KMS-11 (cell line): ENCODE data around the gene NUP50.

Source experiments
- H2AFZ ChIP-seq: fragments of 200-600 bp; sonication (generic); 2 replicates; pipeline ENCODE4 v1.6.1; 2016; ENCODE audit warnings: antibody characterized with exemption, mixed run types, low read depth
- H3K27ac ChIP-seq: fragments of 200-600 bp; sonication (generic); 2 replicates; pipeline ENCODE4 v1.6.1; 2016; ENCODE audit warnings: mild to moderate bottlenecking, mixed run types
- H3K27me3 ChIP-seq: fragments of 200-600 bp; sonication (generic); 2 replicates; pipeline ENCODE4 v1.6.1; 2017; ENCODE audit warnings: mild to moderate bottlenecking, low read depth, mixed run types, moderate library complexity; ENCODE audit not compliant: insufficient read depth
- H3K36me3 ChIP-seq: fragments of 200-600 bp; sonication (generic); 2 replicates; pipeline ENCODE4 v1.6.1; 2017; ENCODE audit warnings: mild to moderate bottlenecking, mixed run types; ENCODE audit not compliant: insufficient read depth
- H3K4me1 ChIP-seq: fragments of 200-600 bp; sonication (generic); 2 replicates; pipeline ENCODE4 v1.6.1; 2016; ENCODE audit warnings: mild to moderate bottlenecking, low read depth, mixed run types; ENCODE audit not compliant: poor library complexity, severe bottlenecking
- H3K4me2 ChIP-seq: fragments of 200-600 bp; sonication (generic); 2 replicates; pipeline ENCODE4 v1.7.0; 2016; ENCODE audit warnings: mild to moderate bottlenecking, mixed run types
- H3K4me3 ChIP-seq: fragments of 200-600 bp; sonication (generic); IDR thresholded peaks from 2 replicates; pipeline ENCODE4 v1.6.1; 2017; ENCODE audit warnings: low read depth, low read length, mixed read lengths; ENCODE audit not compliant: insufficient read depth
- H3K79me2 ChIP-seq: fragments of 200-600 bp; sonication (generic); 2 replicates; pipeline ENCODE4 v1.6.1; 2016; ENCODE audit warnings: low read depth, mixed run types; ENCODE audit not compliant: insufficient read depth
- H3K9ac ChIP-seq: fragments of 200-600 bp; sonication (generic); 2 replicates; pipeline ENCODE4 v1.6.1; 2016; ENCODE audit warnings: mild to moderate bottlenecking, mixed run types
- H4K20me1 ChIP-seq: fragments of 200-600 bp; sonication (generic); 2 replicates; pipeline ENCODE4 v1.6.1; 2016; ENCODE audit warnings: mild to moderate bottlenecking, mixed run types; ENCODE audit not compliant: insufficient read depth
- TF ChIP-seq, protein P1 (sequence below): fragments of 200-600 bp; sonication (generic); conservative IDR thresholded peaks from 2 replicates; pipeline ENCODE4 v1.6.1; 2017; ENCODE audit warnings: low read depth, mild to moderate bottlenecking, antibody characterized with exemption, low read length, moderate library complexity, mixed read lengths

Gene NUP50

DNA sequence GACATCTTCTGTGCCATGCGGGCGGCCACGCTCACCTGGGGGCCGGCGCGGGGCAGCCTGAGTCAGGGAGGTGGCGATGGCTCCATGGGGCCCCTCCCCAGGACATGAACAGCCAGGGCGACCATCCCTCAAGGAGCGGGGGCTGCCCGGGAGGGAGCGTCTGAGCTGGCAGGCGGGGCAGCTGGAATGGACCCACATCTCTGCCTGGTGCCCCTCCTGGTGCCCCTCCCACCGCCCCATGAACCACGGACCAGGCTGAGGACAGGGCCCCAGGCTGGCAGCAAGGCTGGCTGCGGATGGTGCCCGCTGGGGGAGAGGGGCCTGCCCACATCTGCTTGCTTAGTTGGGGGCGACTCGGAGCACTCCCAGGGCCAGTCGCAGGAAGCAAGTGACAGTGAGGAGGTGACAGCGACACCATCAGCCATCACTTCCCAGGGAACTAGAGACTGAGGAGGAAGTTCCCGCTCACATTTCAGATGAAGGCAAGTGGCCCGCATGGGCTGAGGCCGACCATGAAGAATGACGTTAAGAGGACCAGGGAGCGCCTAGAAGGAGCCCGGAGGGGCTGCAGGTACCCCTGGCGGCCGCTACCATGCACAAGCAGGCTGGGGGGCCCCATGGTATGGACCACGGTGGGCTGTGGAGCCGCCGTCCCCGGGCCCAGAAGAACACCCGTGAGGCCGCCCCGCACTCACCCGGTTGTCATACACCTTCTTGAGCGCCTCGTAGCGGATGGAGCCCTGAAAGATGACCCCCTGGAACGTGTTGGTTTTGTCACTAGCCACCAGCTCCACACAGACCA, 39.6 kb downstream of the NUP50 start:
- H3K4me2 ChIP-seq = no peak overlapping the region
- H3K9ac ChIP-seq = no peak overlapping the region

DNA sequence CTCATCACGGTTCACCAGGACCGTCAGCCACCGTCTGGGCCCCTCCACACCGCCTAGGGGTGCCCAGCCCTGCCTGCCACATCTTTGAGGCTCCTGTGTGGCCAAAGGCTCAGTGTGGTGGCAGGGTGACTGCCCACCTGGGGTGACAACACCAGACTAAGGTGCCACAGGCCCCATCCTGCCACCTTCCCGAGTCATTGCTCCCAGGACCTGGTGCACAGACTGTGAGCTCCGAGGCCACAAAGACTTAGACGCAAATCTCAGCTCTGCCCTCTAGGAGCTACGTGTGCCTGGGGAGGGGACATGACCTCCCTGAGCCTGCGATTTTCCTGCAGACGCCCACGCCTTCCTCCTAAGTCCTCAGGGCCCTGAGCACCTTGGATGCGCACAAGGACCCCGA, 40.5 kb downstream of the NUP50 start:
- Histone ChIP-seq H3K36me3 (no peaks in the 10 kb centered on the region), H3K4me3 (no peak overlapping the region), H4K20me1 (no peaks in the 10 kb centered on the region), H3K4me2 (no peak overlapping the region), H3K27ac (no peak overlapping the region), H3K79me2 (no peaks in the 10 kb centered on the region), H3K4me1 (no peaks in the 10 kb centered on the region), H3K9ac (no peak overlapping the region), H3K27me3 (no peaks in the 10 kb centered on the region), H2AFZ (no peak overlapping the region)
- TF ChIP-seq, protein P1, sequence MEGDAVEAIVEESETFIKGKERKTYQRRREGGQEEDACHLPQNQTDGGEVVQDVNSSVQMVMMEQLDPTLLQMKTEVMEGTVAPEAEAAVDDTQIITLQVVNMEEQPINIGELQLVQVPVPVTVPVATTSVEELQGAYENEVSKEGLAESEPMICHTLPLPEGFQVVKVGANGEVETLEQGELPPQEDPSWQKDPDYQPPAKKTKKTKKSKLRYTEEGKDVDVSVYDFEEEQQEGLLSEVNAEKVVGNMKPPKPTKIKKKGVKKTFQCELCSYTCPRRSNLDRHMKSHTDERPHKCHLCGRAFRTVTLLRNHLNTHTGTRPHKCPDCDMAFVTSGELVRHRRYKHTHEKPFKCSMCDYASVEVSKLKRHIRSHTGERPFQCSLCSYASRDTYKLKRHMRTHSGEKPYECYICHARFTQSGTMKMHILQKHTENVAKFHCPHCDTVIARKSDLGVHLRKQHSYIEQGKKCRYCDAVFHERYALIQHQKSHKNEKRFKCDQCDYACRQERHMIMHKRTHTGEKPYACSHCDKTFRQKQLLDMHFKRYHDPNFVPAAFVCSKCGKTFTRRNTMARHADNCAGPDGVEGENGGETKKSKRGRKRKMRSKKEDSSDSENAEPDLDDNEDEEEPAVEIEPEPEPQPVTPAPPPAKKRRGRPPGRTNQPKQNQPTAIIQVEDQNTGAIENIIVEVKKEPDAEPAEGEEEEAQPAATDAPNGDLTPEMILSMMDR = no peak

More for the DNA sequence above, 39.6 kb downstream of the NUP50 start:
- H3K27me3 ChIP-seq = no peaks in the 10 kb centered on the region
- TF ChIP-seq, protein P1 = no peak
- no peaks in the 10 kb centered on the region for H4K20me1 ChIP-seq
- no peak overlapping the region for H2AFZ ChIP-seq
- H3K79me2 ChIP-seq = no peaks in the 10 kb centered on the region
- no peak overlapping the region for H3K4me3 ChIP-seq
- H3K36me3 ChIP-seq = no peaks in the 10 kb centered on the region
- no peak overlapping the region for H3K27ac ChIP-seq
- no peaks in the 10 kb centered on the region for H3K4me1 ChIP-seq

DNA sequence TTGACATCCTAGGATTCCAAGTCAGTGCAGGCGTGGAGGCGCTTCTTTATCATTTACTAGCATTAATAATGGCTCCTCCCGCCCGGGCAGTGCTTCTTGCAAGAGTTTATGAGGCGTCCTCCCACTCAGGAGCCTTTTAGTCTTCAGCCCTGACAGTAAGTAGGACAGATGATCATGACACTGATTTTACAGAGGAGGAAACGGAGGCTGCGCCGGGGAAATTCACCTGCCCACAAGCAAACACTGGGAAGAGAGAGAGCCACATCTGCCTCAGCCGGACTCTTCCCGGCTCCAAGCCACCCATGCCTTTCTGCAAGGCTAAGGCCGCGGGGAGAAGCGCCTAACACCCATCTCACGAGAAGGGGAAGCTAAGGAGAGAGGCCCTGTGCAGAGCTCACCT, 41.1 kb downstream of the NUP50 start:
- no peaks in the 10 kb centered on the region for H3K4me1 ChIP-seq
- H3K36me3 ChIP-seq = no peaks in the 10 kb centered on the region

DNA sequence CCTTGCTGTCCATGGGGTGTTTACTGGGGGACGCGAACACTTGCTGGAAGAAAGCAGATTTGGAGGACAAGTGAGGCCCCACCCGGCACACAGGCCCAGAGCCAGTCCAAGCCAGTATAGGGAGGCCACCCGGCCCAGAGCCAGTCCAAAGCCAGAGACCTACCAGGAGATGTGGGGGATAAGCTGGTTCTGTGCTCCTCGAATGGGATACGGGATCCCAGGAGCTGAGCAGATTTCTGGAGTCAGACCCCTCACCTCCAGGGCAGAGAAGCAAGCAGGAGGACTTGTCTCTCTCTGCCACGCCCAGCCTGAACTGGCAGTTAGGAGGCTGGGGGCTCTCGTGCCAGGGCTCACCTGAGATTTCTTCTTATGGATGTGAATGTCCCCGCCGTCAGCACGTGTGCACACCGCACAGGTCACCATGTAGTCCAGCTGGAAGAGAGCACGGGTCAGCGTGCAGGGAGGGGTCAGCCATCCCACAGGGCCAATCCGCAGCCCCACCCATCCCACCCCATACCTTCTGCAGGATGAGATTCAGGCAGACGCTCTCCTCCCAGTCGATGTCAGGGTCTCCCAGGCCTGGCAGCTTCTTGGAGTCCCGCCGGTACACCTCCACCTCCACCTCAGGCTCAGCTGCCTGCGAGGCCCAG, 41.7 kb downstream of the NUP50 start:
- no peak overlapping the region for H3K4me2 ChIP-seq
- no peaks in the 10 kb centered on the region for H3K36me3 ChIP-seq
- H4K20me1 ChIP-seq = no peaks in the 10 kb centered on the region
- no peak overlapping the region for H2AFZ ChIP-seq
- no peaks in the 10 kb centered on the region for H3K79me2 ChIP-seq
- no peaks in the 10 kb centered on the region for H3K4me1 ChIP-seq
- no peak overlapping the region for H3K4me3 ChIP-seq
- no peaks in the 10 kb centered on the region for H3K27me3 ChIP-seq
- TF ChIP-seq, protein P1 = no peak
- no peak overlapping the region for H3K27ac ChIP-seq
- H3K9ac ChIP-seq = no peak overlapping the region

More for the DNA sequence above, 41.1 kb downstream of the NUP50 start:
- no peak overlapping the region for H3K4me3 ChIP-seq
- no peak overlapping the region for H3K9ac ChIP-seq
- H2AFZ ChIP-seq = no peak overlapping the region
- no peaks in the 10 kb centered on the region for H3K79me2 ChIP-seq
- no peak overlapping the region for H3K4me2 ChIP-seq
- no peaks in the 10 kb centered on the region for H3K27me3 ChIP-seq
- TF ChIP-seq, protein P1 = no peak
- H3K27ac ChIP-seq = no peak overlapping the region
- H4K20me1 ChIP-seq = no peaks in the 10 kb centered on the region
